ENCODE data around the gene LPO.

LPO gene

DNA sequence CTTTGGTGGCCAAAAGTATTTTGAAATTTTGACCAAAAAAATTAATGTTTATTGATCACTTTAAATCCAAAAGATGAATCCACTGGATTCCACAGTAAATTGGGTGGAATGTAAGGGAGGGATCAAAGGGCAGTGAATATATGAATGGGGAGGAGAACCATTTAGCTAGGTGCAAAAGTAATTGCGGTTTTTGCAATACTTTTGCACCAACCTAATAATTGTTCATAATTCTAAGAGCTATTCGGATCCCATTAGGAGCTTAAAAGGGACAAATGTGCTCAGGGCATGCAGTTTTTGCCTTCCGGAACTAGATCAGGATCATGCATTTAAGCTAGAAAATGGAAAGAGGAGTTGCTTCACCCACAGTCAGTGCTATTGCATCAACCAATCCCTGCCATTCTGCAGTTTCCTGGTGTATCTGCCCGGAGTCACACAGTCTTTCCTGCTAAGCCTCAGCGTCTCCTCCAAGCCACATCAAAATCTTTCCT, at the start of gene LPO:
LPO (plus strand) TSS at position 438 of the 488 bp plus-strand sequence. CDS start 4,396 bp downstream, outside the sequence.
- no peak for DNase-seq (ENCODE audit: low spot score)

DNA sequence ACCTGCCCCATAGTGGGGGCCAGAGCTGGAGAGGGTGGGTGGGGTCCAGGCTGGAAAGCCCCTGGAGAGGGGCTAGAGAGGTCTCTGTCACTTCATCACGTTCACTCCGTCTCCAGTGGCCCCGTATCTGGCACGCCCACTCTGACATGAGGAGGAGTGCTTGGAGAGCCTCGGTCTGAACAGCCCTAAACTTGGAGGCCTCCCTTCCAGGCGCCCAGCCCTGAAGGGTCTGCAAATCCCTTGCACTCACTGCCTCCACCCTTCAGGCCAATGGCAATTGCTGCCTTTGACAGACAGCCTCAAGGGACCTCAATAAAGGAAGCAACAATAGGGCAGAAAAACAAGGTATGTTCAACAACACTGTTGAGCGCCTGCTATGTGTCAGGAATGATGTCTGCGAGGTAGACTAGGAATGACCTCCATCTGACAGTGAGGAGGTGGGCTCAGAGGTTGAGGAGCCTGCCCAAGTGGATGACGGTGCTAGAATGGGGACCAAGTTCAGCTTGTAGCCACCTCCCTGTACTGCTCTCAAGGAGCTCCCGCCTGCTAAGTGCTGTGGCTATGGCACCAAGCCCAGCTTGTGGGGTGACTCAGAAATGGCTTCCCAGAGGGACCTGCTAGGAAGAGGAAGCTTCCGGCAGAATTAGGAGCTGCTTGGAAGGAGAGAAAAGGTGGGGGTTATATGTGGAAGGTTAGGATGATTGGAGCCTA, 48.8 kb upstream of the LPO start:
- no peak for DNase-seq (ENCODE audit: low spot score)

DNA sequence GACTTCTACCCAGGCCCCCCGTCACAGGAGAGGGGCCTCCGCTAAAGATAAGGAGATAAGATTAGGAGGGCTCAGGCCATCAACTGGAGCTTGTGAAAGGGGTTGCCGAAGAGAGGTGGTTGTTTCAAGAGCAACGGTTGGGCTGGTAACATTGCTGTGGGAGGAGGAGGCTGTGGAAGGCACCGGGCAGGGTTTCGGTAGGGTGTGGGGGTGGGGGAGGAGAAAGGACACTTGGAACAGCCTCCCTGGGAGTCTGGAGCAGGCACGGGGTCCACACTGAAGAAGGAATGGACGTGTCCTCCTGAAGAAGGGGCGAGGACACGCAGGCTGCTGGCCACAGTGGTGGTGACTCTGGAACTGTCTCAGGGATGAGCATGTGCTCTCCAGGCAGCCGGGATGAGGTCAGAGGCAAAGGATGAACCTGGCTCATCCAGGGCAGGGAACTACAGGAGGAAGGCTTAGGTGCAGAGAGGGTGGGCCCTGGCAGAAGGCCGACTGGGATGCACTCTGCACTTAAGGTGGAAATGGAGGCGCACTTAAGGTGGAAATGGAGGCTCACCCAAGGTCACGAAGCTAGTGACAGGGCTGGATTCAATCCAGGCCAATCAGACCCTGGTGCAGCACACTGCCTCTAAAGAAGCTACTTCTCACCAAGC, 47.0 kb upstream of the LPO start:
- DNase-seq (ENCODE audit: low spot score) = no peak

DNA sequence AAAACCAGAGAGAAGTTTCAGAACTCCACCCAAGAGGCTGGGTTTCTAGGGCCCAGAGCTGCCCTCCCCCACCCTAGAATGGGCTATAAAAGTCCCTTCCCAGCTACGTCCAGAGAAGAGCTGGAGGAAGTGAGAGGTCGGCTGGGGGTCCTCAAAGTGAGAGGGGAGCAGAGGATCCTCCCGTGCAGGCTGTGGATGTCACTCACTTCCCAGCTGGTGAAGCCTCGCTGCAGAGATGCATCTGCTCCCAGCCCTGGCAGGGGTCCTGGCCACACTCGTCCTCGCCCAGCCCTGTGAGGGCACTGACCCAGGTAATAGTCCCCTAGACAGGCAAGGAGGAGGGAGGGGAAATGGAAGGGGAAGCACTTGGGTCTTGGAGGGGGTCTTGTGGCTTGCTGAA, 45.8 kb upstream of the LPO start, which contains the start of gene EPX:
EPX (plus strand) TSS at position 115 of the 400 bp plus-strand sequence; CDS start at position 236, 121 bp downstream.
- DNase-seq (ENCODE audit: low spot score) = no peak

DNA sequence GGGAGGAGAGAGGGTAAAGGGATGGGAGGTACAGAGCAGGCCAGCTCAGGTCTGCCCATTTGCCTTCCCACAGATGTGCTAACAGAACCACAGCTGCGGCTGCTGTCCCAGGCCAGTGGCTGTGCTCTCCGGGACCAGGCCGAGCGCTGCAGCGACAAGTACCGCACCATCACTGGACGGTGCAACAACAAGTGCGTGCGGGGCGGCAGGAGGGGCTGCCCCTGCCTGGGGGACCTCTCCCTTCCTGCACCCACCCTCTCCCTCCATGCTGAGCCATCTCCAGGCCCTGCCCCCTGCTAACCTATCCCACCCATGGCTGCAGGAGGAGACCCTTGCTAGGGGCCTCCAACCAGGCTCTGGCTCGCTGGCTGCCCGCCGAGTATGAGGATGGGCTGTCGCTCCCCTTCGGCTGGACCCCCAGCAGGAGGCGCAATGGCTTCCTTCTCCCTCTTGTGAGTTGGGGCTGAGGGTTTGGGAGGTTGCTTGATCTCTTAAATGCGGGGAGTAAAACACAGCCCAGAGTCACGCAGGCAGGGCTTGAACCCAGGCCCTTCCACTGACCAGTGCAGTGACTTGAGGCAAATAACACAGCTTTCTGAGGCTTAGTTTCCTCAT, 44.6 kb upstream of the LPO start:
- no peak for DNase-seq (ENCODE audit: low spot score)

DNA sequence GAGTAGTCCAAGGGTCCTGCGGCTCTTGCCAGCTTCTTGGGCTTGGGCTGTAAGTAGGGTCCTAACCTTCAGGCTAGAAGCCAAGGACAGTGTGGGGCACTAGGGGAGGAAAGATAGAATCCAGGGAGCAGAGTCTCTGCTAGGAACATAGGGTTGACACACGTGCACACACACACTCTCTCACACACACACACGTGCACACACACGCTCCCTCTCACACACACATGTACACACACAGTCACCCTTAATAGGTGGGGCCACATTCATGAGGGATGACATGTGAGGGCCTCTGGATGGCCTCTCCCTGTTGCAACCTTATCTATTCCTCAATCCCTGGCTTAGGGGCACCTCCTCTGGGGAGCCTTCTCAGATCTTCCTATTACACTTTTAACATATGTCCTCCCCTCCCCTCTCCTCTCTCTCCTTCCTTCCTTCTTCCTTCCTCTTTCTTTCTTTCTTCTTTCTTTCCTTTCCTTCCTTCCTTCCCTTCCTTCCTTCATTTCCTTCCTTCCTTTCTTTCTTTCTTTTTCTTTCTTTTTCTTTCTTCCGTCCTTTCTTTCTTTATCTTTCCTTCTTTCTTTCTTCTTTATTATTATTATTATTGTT, 42.8 kb upstream of the LPO start:
- DNase-seq (ENCODE audit: low spot score) = no peak

DNA sequence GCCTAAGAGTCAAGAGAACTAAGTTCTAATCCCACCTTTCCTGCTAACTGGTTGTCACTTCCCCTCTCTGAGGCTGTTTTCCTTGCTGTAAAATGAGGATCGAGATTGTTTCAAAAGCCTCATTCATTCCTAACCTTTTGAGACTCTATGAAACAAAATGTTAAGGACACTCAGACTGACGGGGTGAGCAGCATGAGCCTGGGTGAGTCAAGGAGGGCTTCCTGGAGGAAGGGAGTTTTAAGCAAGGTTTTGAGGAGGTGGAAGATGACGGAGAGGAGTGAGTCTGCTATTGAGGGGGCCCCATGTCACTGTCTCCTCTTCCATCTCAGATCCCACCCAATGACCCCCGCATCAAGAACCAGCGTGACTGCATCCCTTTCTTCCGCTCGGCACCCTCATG, 41.8 kb upstream of the LPO start:
- DNase-seq (ENCODE audit: low spot score) = no peak

DNA sequence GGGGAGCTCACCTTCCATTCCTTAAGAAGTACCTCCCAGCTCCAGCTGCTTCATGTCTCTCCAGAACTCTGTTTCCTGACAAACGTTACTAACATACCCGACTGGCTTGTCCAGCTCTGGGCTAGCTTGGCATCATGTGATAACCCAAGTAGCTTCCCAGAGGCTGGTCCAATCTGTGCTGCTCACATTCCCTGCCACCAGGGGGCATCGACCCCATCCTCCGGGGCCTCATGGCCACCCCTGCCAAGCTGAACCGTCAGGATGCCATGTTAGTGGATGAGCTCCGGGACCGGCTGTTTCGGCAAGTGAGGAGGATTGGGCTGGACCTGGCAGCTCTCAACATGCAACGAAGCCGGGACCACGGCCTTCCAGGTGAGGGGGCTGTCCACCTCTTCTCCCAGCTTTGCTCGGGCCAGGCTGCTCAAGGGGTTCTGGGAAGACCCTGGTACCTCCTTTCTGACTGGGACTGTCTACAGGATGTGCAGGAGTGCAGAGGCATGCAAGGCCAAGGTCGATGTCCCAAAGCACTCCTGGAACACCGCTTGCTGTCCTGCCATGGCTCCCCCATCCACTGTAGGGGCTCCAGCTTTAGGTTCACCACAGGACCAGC, 38.3 kb upstream of the LPO start:
- DNase-seq (ENCODE audit: low spot score) = no peak

DNA sequence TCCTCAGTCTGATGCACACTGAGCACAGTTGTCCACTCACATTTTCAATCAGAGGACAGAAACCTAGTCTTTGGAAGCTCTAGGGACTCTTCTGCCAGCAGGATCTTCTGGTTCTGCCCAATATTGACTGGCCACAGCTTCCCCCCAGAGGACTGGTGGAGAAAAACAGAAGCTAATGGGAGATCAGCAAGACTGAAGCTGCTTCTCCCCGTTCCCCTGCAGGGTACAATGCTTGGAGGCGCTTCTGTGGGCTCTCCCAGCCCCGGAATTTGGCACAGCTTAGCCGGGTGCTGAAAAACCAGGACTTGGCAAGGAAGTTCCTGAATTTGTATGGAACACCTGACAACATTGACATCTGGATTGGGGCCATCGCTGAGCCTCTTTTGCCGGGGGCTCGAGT, 35.5 kb upstream of the LPO start:
- DNase-seq (ENCODE audit: low spot score) = no peak

DNA sequence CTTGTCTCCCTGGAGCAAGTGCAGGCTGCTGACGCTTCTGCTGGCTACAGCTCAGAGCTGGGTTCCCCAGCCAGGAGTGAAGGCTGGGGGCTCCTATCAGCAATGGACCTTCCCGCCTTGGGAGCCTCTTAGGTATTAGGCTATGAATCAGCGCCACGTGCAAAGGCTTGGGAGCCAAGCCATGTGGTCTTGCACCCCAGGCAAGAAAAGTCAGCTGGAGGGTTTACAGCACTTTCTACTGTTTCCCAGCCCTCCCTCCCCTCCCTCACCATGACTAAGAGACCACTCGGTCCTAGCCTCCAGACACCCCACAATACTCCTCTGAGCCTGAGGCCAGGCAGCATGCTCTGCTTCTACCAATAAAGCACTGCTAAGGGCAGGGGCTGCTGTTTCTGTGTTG, 33.6 kb upstream of the LPO start:
- no peak for DNase-seq (ENCODE audit: low spot score)

DNA sequence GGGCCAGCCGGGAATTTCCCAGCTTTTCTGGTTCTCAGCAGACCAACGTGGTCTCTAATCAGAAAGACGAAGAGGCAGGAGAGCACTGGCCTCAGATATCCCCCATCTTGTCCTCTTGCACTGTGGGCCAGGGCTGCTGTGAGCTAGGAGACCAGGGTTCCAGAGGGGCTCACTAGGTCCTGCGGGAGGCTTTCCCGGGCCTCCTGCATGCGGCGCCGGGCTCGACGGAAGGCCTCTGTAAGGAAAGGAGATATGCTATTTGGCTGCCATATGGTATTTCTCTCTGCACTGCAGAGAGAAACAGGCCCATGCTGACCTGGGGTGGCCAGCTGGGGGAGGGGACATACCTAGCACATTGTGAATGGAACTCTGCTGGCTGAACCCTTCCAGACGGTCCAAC, 32.4 kb upstream of the LPO start:
- no peak for DNase-seq (ENCODE audit: low spot score)

DNA sequence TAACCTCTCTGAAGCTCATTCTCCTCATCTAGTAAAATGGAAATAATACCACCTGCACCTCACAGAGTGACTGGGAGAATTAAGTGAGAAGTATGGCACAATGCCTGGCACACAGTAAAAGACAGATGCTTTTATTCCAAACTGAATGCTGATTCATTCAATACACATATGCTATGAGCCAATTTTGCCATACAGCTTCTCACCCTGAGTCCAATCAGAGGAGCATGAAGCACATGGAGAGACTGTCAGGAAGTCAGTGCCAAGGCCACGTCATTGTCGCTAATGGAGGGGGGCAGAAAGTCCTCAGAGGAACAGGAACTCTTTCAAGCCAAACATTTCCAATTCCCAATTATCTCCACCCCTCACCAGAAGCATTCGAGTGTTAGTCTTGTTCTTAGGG, 30.9 kb upstream of the LPO start:
- DNase-seq (ENCODE audit: low spot score) = no peak

DNA sequence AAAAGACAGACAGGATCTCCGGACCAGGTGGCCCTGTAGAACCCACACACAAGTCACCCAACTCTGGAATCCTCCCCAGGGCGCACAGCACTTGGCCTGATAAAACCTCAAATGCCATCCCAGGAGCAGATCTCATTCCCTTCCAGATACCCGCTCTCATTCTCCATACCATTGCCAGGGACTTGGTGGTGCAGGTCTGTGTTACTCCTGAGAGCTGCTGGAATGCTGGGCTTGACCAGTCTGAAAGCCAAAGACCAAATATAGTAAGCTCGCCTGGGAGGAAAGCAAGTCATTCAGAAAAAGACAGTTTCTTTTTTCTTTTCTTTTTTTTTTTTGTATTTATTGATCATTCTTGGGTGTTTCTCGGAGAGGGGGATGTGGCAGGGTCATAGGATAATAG, 30.0 kb upstream of the LPO start:
- no peak for DNase-seq (ENCODE audit: low spot score)

DNA sequence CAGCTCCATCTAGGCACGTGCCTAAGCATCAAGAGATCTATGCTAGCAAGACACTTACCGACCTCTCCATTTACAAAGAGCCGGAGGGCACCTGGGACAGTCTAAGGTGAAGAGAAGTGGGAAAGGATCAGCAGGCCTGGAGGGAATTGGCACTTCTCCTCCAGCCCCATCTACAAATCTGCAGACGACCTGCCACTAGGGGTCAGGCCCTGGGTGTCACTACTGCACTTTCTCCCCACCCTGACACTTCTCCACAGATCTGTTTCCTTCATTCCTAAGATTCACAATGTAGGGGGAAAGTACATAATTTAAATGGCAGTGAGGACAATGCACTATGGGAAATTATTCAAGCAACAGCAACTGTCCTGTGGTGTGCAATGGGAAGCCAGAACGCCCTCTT, 27.5 kb upstream of the LPO start:
- DNase-seq (ENCODE audit: low spot score) = no peak

DNA sequence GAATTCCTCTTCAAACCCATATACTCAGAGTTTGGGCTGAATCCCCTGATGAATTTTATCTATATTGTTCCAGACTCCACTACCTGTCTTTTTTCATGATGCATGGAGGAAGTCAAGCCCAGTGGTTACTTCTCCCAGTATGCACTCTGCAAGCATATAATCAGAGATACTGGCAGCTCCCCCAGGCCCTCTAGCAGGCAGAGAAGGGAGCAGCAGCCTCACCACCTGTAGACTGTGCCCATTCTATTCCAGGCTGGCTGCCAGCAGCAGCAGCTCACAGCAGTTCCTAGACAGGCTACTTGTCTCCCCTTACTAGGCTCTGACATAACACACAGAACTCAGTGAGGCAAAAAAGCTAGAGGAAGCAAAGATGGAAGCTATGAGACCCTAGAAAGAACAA, 22.7 kb upstream of the LPO start:
- no peak for DNase-seq (ENCODE audit: low spot score)

DNA sequence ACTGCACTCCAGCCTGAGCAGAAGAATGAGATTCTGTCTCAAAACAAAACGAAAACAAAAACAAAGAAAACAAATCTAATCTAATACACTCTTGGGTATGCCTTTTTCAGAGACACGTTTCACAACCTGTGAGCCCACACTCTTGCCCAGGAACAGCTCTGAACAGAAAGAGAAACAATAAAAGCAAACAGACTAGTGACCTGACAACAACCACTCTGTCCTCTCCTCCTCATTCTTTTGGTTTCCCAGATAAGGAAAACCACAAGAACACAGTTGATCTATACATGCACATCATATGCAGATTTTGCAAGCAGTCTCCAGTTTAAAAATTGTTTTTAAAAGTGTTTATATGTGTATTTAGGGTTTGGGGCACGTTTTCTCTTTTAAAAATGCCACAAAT, 20.6 kb upstream of the LPO start:
- DNase-seq (ENCODE audit: low spot score) = no peak

DNA sequence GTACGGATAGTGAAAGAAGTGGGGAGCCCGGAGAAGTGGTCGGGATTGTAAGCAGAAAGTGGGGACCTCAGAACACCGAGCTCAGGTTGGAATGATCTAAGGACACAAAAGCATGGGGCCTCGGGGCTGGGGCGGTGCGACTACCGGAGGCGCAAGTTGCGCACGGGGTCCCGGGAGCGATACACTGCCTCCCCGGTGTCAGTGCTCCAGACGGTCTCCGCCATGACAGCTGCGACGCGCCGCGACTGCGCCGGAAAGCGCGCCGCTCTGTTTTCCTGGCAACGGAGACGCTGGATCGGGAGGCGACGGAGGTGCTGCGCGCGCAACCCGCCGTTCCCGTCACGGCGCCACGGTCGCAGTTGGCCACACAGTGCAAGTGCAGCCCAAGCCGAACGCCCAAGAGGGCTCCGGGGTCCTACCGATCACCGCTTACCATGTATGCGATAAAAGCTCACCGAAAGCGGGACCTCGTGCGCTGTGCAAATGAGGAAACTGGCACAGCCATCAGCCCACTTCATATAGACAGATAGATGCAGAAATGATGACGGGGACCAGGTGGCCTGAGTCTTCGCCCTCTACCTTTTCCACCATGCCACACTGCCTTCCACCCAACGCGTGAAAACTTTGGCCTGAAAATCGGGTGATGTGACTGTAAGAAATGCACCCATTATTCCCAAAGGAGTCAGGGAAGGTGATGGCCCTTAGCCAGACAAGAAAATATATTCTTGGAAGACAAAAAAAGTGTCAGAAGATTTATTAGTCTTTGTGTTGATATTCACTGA, 19.2 kb upstream of the LPO start, which contains the start of gene MKS1:
MKS1 (minus strand) TSS at position 249 of the 782 bp plus-strand sequence; CDS start at position 224, 25 bp downstream.
- DNase-seq (ENCODE audit: low spot score) = peak; percentile 91

DNA sequence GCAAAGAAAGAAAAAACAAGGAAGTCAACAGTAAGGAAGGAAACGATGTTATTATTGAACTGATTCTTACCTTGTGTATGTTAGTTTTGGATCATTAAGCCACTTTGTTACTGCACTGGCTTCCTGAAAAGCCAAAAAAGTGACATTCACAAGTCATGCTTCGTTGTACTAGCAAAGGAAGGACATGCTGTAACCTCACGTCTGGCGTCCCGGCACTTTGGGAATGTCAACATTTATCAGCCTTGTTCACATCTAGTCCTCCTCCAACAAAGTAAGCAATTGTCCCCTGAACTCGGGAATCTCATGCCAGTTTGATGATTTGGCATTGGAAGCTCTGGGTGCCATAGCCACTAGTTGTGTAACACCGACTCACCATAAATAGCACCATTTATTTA, 18.6 kb upstream of the LPO start:
- no peak for DNase-seq (ENCODE audit: low spot score)

DNA sequence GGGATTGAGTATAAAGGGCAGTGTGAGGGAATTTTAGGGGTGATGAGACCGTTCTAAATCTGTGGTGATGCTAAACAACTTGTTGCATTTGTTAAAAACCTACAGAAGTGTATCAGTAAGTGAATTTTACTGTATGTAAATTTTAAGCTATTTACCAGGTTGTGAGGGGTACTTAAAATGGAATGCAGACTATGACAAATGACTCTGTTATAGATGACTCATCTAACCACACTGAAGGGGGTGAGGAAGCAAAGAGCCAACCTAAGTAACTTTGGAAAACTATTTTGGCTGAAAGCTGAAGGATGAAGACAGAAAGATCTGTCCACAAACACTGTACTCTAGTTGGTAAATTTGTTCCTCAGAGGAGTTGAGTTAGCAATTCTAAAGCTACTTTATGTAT, 14.1 kb upstream of the LPO start:
- DNase-seq (ENCODE audit: low spot score) = no peak

DNA sequence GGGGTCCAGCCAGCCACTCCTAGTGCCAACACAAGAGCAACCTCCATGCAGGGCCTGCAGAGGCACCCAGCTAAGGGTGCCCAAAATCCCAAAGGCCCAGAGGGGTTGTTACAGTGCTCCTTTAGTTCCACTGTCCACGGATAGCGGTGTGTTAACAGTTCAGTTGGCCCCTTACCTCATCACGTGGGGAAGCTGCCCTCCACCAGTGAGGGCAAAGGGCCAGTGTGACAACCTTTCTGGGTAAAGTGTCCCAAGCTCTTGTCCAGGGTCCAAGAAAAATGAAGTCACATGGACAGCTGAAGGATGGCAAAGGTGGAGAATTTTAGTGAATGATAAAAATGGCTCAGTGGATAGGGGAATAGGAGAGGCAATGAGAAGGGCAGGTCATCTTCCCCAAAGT, 10.7 kb upstream of the LPO start:
- no peak for DNase-seq (ENCODE audit: low spot score)

DNA sequence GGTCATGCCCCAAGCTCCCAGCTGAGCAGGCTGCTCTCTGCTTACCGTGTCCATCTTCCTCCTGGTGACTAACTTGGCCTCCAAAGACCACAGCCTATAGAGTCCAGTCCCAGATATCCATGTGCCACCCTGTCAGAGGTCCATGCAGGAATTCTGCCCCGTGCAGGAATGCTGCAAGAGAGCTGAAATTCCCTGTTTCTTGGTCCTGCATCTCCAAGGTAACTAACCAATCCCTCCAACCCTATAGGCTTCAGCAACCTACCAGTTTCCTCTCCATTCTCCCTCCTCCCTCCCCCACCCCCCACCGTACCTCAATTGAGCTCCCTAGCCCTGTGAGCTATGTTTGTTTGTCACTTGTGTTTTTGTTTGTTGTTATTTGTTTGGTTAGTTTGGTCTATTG, 9.7 kb upstream of the LPO start:
- no peak for DNase-seq (ENCODE audit: low spot score)
